ENCODE data around the gene SPATC1L.
"Not testable (repeated sequence)": the region's sequence is repeated elsewhere in the genome, so short reads cannot be mapped to it uniquely, and the experiment has no call there.

SPATC1L gene

GRCh38 chr21:46148106-46148505, 36.2 kb downstream of the SPATC1L start:
- Histone ChIP-seq H3K36me3 (ENCODE audit: insufficient read depth, low read length) (no peaks in the 10 kb centered on the region), H3K27me3 (ENCODE audit: insufficient read depth, low read length) (no peaks in the 10 kb centered on the region), H3K4me3 (ENCODE audit: low read depth, low read length, poor library complexity, severe bottlenecking) (no peak overlapping the region), H3F3A (ENCODE audit: insufficient read depth, low read length) (no peaks in the 10 kb centered on the region), H3K9me3 (ENCODE audit: low read length) (no peaks in the 10 kb centered on the region), H3K9me2 (ENCODE audit: low read depth, low read length) (no peaks in the 10 kb centered on the region), H3K9ac (ENCODE audit: low read length) (no peak overlapping the region), H3K4me2 (ENCODE audit: low read length) (no peak overlapping the region), H3K79me2 (ENCODE audit: insufficient read depth, low read length) (no peaks in the 10 kb centered on the region), H2AFZ (ENCODE audit: low read length) (no peak overlapping the region), H3K4me1 (ENCODE audit: insufficient read depth, low read length, severe bottlenecking) (peaks cover 6% of the 10 kb centered on the region), H4K20me1 (ENCODE audit: insufficient read depth, low read length) (no peaks in the 10 kb centered on the region), H3K27ac (ENCODE audit: low read depth, low read length, poor library complexity, severe bottlenecking) (no peak overlapping the region)
- no peak for TF ChIP-seq EZH2 (IDR thresholded peaks at IDR 0.05; ENCODE audit: borderline replicate concordance, low read length)
- no peak for TF ChIP-seq CTCF (IDR thresholded peaks at IDR 0.05; ENCODE audit: low read length)

- not testable (repeated sequence) for H3K9me2 ChIP-seq (ENCODE audit: low read depth, low read length); H3K4me2 ChIP-seq (ENCODE audit: low read length); H3K4me1 ChIP-seq (ENCODE audit: insufficient read depth, low read length, severe bottlenecking); H3K79me2 ChIP-seq (ENCODE audit: insufficient read depth, low read length); H3K27me3 ChIP-seq (ENCODE audit: insufficient read depth, low read length); H3K9ac ChIP-seq (ENCODE audit: low read length); H3K27ac ChIP-seq (ENCODE audit: low read depth, low read length, poor library complexity, severe bottlenecking); H2AFZ ChIP-seq (ENCODE audit: low read length); H3K4me3 ChIP-seq (ENCODE audit: low read depth, low read length, poor library complexity, severe bottlenecking); H4K20me1 ChIP-seq (ENCODE audit: insufficient read depth, low read length); H3F3A ChIP-seq (ENCODE audit: insufficient read depth, low read length); H3K36me3 ChIP-seq (ENCODE audit: insufficient read depth, low read length); H3K9me3 ChIP-seq (ENCODE audit: low read length)
- TF ChIP-seq CTCF (IDR thresholded peaks at IDR 0.05; ENCODE audit: low read length): peak; percentile 71
These were observed 36.8 kb downstream of the SPATC1L start for GRCh38 chr21:46147429-46147828.

- TF ChIP-seq EZH2 (IDR thresholded peaks at IDR 0.05; ENCODE audit: borderline replicate concordance, low read length): no peak
- no peak for TF ChIP-seq CTCF (IDR thresholded peaks at IDR 0.05; ENCODE audit: low read length)
- no peaks in the 10 kb centered on the region for H4K20me1 ChIP-seq (ENCODE audit: insufficient read depth, low read length)
- H2AFZ ChIP-seq (ENCODE audit: low read length): no peak overlapping the region
- H3K4me2 ChIP-seq (ENCODE audit: low read length): no peak overlapping the region
- H3F3A ChIP-seq (ENCODE audit: insufficient read depth, low read length): no peaks in the 10 kb centered on the region
- H3K27me3 ChIP-seq (ENCODE audit: insufficient read depth, low read length): no peaks in the 10 kb centered on the region
- no peak overlapping the region for H3K9ac ChIP-seq (ENCODE audit: low read length)
- H3K4me1 ChIP-seq (ENCODE audit: insufficient read depth, low read length, severe bottlenecking): peaks cover 6% of the 10 kb centered on the region
- H3K36me3 ChIP-seq (ENCODE audit: insufficient read depth, low read length): no peaks in the 10 kb centered on the region
- no peak overlapping the region for H3K4me3 ChIP-seq (ENCODE audit: low read depth, low read length, poor library complexity, severe bottlenecking)
- H3K9me3 ChIP-seq (ENCODE audit: low read length): no peaks in the 10 kb centered on the region
- no peak overlapping the region for H3K27ac ChIP-seq (ENCODE audit: low read depth, low read length, poor library complexity, severe bottlenecking)
- H3K9me2 ChIP-seq (ENCODE audit: low read depth, low read length): no peaks in the 10 kb centered on the region
- H3K79me2 ChIP-seq (ENCODE audit: insufficient read depth, low read length): no peaks in the 10 kb centered on the region
These were observed 37.4 kb downstream of the SPATC1L start for GRCh38 chr21:46146856-46147255.

Measured in OCI-LY1 (cell line).